ENCODE measurements around the gene EIPR1. TPM values are rescaled to one million over a fixed set of nuclear protein-coding genes. Genes with fewer than 3 reads are reported as not detected.

EIPR1 gene
- total RNA-seq, 4 donors from 2014 or later = 24.9 to 46.2 (median 36.3) TPM

GRCh38 chr2:3299130-3299529 is 78.5 kb downstream of the EIPR1 start:
- H3K36me3 ChIP-seq = no peaks in the 10 kb centered on the region
- WGBS, 2 donors = 88 to 95% methylated on average over 12 of the region's 12 CpGs
- no peak overlapping the region for H3K4me3 ChIP-seq
- no peaks in the 10 kb centered on the region for H3K27me3 ChIP-seq
- no peak for DNase-seq (ENCODE audit: low spot score in 2 of 2)
- H3K4me1 ChIP-seq = peaks cover 0 to 10% (median 0%) of the 10 kb centered on the region in 4 donors
- no peak for TF ChIP-seq EP300 (IDR thresholded peaks at IDR 0.05)
- TF ChIP-seq, protein P1, sequence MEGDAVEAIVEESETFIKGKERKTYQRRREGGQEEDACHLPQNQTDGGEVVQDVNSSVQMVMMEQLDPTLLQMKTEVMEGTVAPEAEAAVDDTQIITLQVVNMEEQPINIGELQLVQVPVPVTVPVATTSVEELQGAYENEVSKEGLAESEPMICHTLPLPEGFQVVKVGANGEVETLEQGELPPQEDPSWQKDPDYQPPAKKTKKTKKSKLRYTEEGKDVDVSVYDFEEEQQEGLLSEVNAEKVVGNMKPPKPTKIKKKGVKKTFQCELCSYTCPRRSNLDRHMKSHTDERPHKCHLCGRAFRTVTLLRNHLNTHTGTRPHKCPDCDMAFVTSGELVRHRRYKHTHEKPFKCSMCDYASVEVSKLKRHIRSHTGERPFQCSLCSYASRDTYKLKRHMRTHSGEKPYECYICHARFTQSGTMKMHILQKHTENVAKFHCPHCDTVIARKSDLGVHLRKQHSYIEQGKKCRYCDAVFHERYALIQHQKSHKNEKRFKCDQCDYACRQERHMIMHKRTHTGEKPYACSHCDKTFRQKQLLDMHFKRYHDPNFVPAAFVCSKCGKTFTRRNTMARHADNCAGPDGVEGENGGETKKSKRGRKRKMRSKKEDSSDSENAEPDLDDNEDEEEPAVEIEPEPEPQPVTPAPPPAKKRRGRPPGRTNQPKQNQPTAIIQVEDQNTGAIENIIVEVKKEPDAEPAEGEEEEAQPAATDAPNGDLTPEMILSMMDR (IDR thresholded peaks at IDR 0.05) = no peak
- TF ChIP-seq POLR2A (IDR thresholded peaks at IDR 0.05) = no peak
- no peaks in the 10 kb centered on the region for H3K9me3 ChIP-seq
- no peak overlapping the region for H3K27ac ChIP-seq

DNA sequence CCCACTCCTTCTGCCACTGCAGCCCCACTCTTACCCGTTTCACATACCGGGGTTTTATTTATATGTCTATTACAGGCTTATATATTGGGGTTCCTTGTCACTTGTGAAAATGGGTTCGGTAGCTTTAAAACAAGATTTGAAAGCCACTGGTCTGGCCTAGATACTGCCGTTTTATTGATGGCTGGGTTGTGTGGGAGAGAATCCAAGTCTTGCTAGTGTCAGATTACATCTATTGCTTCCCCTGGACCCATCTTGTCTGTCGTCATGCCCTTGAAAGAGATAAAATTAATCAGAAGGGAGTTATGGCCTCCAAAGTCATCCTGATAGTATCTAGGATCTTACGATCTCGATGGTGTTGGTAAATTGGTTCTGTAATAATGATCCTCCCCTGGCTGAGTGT is 79.4 kb downstream of the EIPR1 start:
- peaks cover 0 to 3% (median 0%) of the 10 kb centered on the region in 4 donors for H3K4me1 ChIP-seq
- no peak overlapping the region for H3K4me3 ChIP-seq
- no peaks in the 10 kb centered on the region for H3K9me3 ChIP-seq
- H3K27me3 ChIP-seq = no peaks in the 10 kb centered on the region
- DNase-seq (ENCODE audit: low spot score in 2 of 2) = no peak
- H3K36me3 ChIP-seq = no peaks in the 10 kb centered on the region
- 84% methylated on average over 7 of the region's 7 CpGs for WGBS, 2 donors
- H3K27ac ChIP-seq = no peak overlapping the region
- TF ChIP-seq POLR2A (IDR thresholded peaks at IDR 0.05) = no peak
- no peak for TF ChIP-seq EP300 (IDR thresholded peaks at IDR 0.05)
- TF ChIP-seq, protein P1 (IDR thresholded peaks at IDR 0.05) = no peak

GRCh38 chr2:3297523-3297922 is 80.1 kb downstream of the EIPR1 start:
- no peak overlapping the region for H3K27ac ChIP-seq

DNA sequence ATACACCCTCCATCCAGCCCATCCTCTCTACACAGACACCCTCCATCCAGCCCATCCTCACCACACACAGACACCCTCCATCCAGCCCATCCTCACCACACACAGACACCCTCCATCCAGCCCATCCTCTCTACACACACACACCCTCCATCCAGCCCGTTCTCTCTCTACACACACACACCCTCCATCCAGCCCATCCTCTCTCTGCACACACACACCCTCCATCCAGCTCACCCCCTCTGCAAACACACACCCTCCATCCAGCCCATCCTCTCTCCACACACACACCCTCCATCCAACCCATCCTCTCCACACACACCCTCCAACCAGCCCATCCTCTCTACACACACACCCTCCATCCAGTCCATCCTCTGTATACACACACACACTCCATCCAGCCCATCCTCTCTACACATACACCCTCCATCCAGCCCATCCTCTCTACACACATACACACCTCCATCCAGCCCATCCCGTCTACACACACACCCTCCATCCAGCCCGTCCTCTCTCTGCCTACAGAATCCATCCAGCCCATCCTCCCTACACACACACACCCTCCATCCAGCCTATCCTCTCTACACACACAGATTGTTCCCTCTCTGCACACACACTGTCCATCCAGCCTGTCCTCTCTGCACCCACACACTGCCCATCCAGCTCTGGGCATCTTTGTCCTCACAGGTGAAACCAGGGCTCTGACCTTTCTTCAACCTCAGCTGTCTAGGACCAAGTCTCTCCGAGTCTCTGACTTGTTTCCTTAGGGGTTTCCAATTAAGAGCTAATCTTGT is 81.2 kb downstream of the EIPR1 start:
- H3K4me1 ChIP-seq = no peaks in the 10 kb centered on the region
- 77 to 80% methylated on average over 4 of the region's 4 CpGs for WGBS, 2 donors
- TF ChIP-seq EP300 (IDR thresholded peaks at IDR 0.05) (no peak), POLR2A (IDR thresholded peaks at IDR 0.05) (no peak)
- TF ChIP-seq, protein P1 (IDR thresholded peaks at IDR 0.05) = no peak
- H3K36me3 ChIP-seq = no peaks in the 10 kb centered on the region
- no peak overlapping the region for H3K4me3 ChIP-seq
- H3K27ac ChIP-seq = no peak overlapping the region
- H3K27me3 ChIP-seq = no peaks in the 10 kb centered on the region
- H3K9me3 ChIP-seq = no peaks in the 10 kb centered on the region
- DNase-seq (ENCODE audit: low spot score in 2 of 2) = no peak

More at GRCh38 chr2:3297523-3297922, 80.1 kb downstream of the EIPR1 start:
- WGBS, 2 donors = 94 to 95% methylated on average over 6 of the region's 6 CpGs
- H3K4me3 ChIP-seq = no peak overlapping the region
- no peaks in the 10 kb centered on the region for H3K27me3 ChIP-seq
- TF ChIP-seq, protein P1 (IDR thresholded peaks at IDR 0.05) = no peak
- TF ChIP-seq EP300 (IDR thresholded peaks at IDR 0.05) (no peak), POLR2A (IDR thresholded peaks at IDR 0.05) (no peak)
- no peaks in the 10 kb centered on the region for H3K36me3 ChIP-seq
- H3K9me3 ChIP-seq = no peaks in the 10 kb centered on the region
- H3K4me1 ChIP-seq = no peaks in the 10 kb centered on the region
- no peak for DNase-seq (ENCODE audit: low spot score in 2 of 2)

DNA sequence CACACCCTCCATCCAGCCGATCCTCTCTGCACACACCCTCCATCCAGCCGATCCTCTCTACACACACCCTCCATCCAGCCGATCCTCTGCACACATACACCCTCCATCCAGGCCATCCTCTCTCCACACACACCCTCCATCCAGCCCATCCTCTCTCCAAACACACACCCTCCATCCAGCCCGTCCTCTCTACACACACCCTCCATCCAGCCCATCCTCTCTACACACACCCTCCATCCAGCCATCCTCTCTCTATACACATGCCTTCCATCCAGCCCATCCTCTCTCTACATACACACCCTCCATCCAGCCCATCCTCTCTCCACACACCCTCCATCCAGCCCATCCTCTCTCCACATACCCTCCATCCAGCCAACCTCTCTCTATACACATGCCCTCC is 83.1 kb downstream of the EIPR1 start:
- WGBS, 2 donors = 52 to 64% methylated on average over 4 of the region's 4 CpGs
- H3K4me3 ChIP-seq = no peak overlapping the region
- TF ChIP-seq, protein P1 (IDR thresholded peaks at IDR 0.05) = no peak
- no peak for TF ChIP-seq POLR2A (IDR thresholded peaks at IDR 0.05)
- TF ChIP-seq EP300 (IDR thresholded peaks at IDR 0.05) = no peak
- H3K36me3 ChIP-seq = no peaks in the 10 kb centered on the region
- H3K9me3 ChIP-seq = no peaks in the 10 kb centered on the region
- H3K27ac ChIP-seq = no peak overlapping the region
- DNase-seq (ENCODE audit: low spot score in 2 of 2) = no peak
- no peaks in the 10 kb centered on the region for H3K27me3 ChIP-seq
- H3K4me1 ChIP-seq = no peaks in the 10 kb centered on the region
